Measurements from ENCODE around the gene MIA. TPM values are rescaled to one million over a fixed set of nuclear protein-coding genes. Genes with fewer than 3 reads are reported as not detected.

MIA gene
- total RNA-seq, 1 donor from 2014 or later: 1.6 TPM

DNA sequence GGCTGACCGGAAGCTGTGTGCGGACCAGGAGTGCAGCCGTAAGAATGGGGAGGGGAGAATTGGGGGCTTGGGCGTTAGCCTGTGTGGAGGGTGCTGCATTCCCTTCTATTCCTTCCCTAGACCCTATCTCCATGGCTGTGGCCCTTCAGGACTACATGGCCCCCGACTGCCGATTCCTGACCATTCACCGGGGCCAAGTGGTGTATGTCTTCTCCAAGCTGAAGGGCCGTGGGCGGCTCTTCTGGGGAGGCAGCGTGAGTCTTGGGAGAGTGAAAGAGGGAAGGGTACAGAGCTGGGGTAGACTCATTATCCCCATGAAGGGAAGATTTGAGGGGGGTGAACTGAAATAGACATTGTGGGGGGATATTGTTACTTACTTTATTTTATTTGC lies 306 bp downstream of the MIA start:
- no peaks in the 10 kb centered on the region for H3K27me3 ChIP-seq (ENCODE audit: control insufficient read depth, insufficient read depth, low read length)
- no peak overlapping the region for H3K4me3 ChIP-seq (ENCODE audit: low read depth, low read length)
- FAIRE-seq: no peak
- no peaks in the 10 kb centered on the region for H3K36me3 ChIP-seq (ENCODE audit: control insufficient read depth, insufficient read depth, low read length)
- no peak for DNase-seq (ENCODE audit: low read depth)
- TF ChIP-seq, protein P1, sequence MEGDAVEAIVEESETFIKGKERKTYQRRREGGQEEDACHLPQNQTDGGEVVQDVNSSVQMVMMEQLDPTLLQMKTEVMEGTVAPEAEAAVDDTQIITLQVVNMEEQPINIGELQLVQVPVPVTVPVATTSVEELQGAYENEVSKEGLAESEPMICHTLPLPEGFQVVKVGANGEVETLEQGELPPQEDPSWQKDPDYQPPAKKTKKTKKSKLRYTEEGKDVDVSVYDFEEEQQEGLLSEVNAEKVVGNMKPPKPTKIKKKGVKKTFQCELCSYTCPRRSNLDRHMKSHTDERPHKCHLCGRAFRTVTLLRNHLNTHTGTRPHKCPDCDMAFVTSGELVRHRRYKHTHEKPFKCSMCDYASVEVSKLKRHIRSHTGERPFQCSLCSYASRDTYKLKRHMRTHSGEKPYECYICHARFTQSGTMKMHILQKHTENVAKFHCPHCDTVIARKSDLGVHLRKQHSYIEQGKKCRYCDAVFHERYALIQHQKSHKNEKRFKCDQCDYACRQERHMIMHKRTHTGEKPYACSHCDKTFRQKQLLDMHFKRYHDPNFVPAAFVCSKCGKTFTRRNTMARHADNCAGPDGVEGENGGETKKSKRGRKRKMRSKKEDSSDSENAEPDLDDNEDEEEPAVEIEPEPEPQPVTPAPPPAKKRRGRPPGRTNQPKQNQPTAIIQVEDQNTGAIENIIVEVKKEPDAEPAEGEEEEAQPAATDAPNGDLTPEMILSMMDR (IDR thresholded peaks at IDR 0.05; ENCODE audit: insufficient read depth, low read length, severe bottlenecking): no peak

DNA sequence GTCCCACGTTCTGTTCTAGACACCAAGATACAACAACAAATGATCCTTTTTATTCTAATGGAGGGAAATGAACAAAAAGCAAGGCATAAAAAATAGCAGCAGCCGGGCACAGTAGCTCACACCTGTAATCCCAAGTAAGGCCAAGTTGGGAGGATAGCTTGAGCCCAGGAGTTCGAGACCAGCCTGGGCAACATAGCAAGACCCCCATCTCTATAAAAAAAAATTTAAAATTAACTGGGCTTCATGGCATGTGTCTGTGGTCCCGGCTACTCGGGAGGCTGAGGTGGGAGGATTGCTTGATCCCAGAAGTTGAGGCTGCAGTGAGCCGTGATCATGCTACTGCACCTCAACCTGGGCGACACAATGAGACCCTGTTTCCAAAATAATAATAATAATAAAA lies 1.0 kb downstream of the MIA start:
- H3K36me3 ChIP-seq (ENCODE audit: control insufficient read depth, insufficient read depth, low read length): no peaks in the 10 kb centered on the region
- TF ChIP-seq, protein P1 (IDR thresholded peaks at IDR 0.05; ENCODE audit: insufficient read depth, low read length, severe bottlenecking): no peak
- H3K4me3 ChIP-seq (ENCODE audit: low read depth, low read length): no peak overlapping the region
- DNase-seq (ENCODE audit: low read depth) (no peak), FAIRE-seq (no peak)
- H3K27me3 ChIP-seq (ENCODE audit: control insufficient read depth, insufficient read depth, low read length): no peaks in the 10 kb centered on the region

DNA sequence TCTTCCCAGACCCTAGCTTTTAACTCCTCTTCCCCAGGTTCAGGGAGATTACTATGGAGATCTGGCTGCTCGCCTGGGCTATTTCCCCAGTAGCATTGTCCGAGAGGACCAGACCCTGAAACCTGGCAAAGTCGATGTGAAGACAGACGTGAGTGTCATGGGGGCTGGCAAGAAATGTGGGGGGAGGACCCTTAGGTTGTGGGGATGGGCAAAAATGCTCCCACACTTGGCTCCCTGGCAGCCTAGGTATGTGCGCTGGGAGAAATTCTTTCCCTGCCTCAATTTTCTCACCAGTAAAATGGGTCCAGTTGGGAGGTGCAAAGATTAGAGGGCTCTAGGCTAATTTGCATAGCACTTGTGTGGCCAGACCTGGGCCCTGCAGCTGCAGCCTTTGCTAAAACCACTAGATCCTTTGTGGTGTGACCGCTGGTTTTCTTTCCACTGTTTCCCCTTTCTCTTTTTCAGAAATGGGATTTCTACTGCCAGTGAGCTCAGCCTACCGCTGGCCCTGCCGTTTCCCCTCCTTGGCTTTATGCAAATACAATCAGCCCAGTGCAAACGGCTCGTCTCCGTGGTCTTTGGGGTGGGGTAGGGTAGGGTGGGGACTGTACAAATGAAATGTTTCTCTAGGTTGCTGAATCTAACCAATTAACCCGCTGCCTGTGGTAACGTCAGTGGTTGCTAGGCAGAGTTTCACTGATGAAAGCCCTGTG lies 1.8 kb downstream of the MIA start:
- FAIRE-seq: no peak

DNA sequence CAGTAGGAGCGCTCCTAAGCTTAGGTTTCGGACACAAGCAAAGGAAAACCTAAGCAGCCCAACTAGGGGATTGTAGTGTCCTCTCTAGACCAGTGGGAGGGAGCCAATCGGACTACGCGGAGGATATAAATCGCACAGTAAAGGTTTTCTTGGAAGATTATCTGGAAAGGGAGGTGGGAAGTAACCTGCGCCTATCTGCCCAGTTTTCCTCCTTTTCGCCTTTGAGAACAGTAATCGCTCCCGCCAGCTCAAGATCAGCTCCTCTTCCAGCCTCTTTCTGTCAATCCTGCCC lies 2.3 kb downstream of the MIA start:
- TF ChIP-seq, protein P1 (IDR thresholded peaks at IDR 0.05; ENCODE audit: insufficient read depth, low read length, severe bottlenecking): no peak
- FAIRE-seq (no peak), DNase-seq (ENCODE audit: low read depth) (no peak)
- Histone ChIP-seq H3K4me3 (ENCODE audit: low read depth, low read length) (peak overlapping the region; percentile 82), H3K36me3 (ENCODE audit: control insufficient read depth, insufficient read depth, low read length) (no peaks in the 10 kb centered on the region), H3K27me3 (ENCODE audit: control insufficient read depth, insufficient read depth, low read length) (no peaks in the 10 kb centered on the region)

More for the DNA sequence above, 1.8 kb downstream of the MIA start:
- peak; percentile 94 for DNase-seq (ENCODE audit: low read depth)
- TF ChIP-seq, protein P1 (IDR thresholded peaks at IDR 0.05; ENCODE audit: insufficient read depth, low read length, severe bottlenecking): no peak
- peak overlapping the region; percentile 82 for H3K4me3 ChIP-seq (ENCODE audit: low read depth, low read length)
- no peaks in the 10 kb centered on the region for H3K36me3 ChIP-seq (ENCODE audit: control insufficient read depth, insufficient read depth, low read length)
- no peaks in the 10 kb centered on the region for H3K27me3 ChIP-seq (ENCODE audit: control insufficient read depth, insufficient read depth, low read length)

DNA sequence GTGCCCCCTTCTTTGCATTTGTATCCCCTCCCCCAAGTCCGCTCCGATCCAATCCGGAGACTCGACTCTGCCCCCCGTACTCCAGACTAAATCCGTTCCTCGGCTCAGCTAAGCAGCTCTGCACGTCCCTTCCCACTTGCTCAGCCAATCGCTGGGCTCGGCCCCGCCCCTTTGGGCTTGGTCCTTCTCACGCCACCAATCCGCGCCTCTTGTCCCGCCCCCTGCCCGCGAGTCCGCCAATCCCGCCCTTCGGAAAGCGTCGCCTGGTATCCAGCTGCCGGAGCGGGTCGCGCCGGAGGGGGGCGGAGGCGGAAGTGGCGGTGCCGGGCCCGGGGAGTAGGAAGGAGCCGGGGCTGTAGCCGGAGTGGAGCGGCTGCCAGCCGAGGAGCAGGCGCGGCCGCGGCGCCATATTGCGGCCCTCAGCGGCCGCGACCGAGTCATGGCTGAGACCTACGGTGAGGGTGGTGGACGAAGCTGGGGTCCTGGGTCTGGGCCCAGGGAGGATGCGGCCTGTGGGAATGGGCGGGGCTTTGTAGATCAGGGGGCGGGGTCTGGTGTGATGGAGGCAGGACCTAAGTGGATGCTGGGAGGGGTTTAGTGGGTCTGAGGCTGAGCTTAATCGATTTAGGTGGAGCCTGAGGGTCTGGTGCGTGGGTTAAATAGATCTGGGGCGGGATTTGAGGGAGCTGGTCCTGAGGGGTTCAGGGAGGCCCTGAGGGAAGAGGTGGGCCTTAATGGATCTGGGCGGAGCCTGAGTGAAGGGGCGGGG lies 2.8 kb downstream of the MIA start, which contains the start of gene RAB4B:
TSS of gene RAB4B (plus strand) at position 311 of the 769 bp plus-strand sequence. CDS start at position 440, 129 bp downstream.
- no peak for FAIRE-seq
- H3K27me3 ChIP-seq (ENCODE audit: control insufficient read depth, insufficient read depth, low read length): no peaks in the 10 kb centered on the region
- H3K4me3 ChIP-seq (ENCODE audit: low read depth, low read length): peak within 1 kb of the TSS; percentile 82
- H3K36me3 ChIP-seq (ENCODE audit: control insufficient read depth, insufficient read depth, low read length): no peaks in the 10 kb centered on the region
- TF ChIP-seq, protein P1 (IDR thresholded peaks at IDR 0.05; ENCODE audit: insufficient read depth, low read length, severe bottlenecking): peak; percentile 3
- peak; percentile 98 for DNase-seq (ENCODE audit: low read depth)
